ENCODE results near the gene CSF1.
A peak's percentile ranks its signal among the peaks of the same experiment; 100 is the strongest.

CSF1 gene

GRCh38 chr1:109901524-109902145, 9.0 kb upstream of the CSF1 start:
- DNase-seq (ENCODE audit: low read depth), result no peak

DNA sequence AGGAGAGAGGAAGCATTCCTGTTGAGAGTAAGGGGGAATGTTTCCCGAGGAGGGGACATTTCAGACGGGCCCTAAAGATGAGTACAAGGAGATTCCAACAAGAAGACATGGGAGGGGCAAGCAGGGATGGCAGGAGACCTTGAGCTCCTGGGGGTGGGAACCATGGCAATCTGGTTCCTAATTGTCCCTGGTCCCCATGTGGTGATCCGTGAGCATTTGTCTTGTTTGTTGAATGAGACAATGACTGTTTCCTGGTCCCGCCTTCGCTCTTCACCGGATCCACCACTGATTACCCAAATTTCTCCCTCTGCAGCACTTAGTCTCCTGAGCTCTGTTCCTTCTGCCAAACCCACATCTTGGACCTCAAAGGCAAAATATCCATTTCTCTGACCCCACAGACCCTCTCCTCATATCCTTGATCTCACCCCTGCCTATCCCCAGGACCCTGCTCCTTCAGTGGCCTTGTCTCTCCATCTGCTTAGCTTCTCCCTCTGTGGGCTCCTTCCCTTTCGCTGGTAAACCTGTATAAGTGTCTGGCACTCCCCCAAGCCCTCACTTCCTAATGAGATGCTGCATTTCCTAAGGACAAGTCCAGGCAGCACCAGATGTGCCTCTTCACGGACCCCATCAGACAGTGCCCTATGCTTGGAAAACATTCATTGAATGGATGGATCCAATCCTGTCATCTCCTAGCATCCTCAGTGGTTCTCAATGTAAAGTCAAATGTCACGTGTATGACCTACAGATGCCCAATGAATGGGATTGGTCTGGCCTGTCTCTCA, 8.3 kb upstream of the CSF1 start:
- no peak for DNase-seq (ENCODE audit: low read depth)

- no peak for DNase-seq (ENCODE audit: low read depth)
Observed at GRCh38 chr1:109903376-109903930, 7.2 kb upstream of the CSF1 start.

DNA sequence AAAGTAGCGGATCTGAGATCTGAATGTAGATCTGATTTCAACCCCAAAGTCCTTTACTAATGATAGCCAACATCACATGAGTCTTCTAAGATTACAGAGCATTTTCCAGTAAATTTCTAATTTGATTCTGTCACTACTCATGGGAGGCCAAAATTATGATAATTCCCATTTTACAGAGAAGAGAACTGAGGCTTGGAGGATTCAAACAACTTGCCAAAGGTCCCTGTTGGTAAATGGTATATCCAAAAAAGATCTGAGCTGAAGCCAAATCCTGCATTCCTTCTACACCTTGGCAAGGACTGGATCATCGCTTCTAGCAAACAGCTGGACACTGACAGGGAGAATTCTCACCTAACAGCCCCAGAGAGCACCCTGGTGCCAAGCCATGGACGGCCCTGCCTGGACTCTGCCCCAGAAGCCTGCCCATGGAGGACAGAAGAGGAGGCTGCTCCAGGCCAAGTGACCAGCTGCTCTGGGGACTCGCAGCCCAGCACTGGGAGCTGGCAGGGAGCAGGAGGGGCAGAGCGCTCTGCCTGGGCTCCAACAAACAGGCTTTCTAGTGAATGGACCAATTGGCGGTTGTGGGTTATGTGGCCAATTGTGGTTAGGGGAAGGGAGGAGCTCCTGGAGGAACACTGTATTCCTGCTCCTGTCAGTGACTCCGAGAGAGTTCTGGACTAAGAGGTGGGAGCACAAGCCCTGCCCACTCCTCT, 6.4 kb upstream of the CSF1 start:
- peak; percentile 26 for DNase-seq (ENCODE audit: low read depth)

DNA sequence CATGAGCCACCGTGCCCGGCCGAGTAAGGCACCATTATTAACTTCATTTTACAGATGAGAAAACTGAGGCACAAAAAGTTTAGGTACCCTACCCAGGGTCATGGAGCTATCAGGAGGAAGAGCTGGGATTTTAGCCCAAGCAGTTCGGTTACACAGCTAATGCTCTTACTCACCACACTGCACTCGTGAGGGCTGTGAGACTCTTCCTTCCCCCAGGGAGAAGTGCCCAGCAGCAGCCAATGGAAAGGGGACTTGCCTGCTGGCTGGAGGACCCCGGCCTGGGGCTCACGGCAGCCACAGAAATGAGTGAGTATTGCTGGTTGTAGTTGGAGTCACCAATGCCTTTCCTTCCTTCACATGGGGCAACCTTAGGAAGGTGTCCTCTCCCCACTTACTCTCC, 5.2 kb upstream of the CSF1 start:
- no peak for DNase-seq (ENCODE audit: low read depth)

DNA sequence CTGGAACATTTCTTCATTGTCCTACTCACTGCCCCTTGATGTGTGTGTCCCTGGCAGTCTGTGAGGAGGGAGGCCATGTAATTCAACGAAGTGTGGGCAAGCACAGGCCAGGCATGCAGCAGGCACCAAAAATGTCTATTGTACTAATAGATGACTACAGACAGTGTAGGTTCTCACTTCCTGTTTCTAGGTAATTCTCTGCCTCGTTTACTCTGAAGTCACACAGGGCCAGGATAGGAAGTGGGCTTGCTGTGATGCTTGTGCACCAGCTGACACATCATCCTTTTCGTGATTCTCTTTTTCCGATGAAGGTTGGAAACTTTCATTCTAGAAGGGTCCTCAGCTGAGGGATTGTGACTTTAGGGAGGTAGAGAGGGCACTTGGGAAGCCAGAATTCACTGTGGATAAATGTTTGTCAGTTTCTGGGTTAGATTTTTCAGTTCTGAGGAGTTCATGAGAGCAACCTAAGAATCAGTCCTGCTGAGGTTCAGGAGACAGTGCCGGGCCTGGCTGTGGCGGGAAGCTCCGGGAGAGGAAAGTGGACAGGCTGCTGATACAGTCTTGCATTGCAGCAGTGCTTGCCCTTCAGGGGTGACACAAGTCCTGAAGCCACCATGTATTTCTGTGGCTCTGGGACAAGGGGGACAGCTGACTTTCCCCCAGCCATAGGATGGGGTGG, 4.3 kb upstream of the CSF1 start:
- no peak for DNase-seq (ENCODE audit: low read depth)

DNA sequence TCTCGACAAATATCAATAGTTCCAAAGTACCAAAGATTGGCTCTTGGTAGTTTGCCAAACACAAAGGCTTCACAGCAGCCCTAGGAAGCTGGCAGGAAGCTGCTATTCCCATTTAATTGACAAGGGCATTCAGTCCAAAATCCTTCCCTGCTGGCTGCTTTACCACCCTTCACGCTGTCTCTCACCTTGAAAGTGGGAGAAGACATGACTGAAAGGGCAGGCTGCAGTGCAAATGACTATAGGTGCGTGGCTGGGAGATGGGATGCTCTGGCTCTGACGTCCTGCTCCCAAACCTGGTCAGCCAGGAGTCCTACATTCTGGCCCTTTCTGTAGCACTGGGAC, 3.8 kb upstream of the CSF1 start:
- no peak for DNase-seq (ENCODE audit: low read depth)

GRCh38 chr1:109907190-109907774, 3.4 kb upstream of the CSF1 start:
- no peak for DNase-seq (ENCODE audit: low read depth)

DNA sequence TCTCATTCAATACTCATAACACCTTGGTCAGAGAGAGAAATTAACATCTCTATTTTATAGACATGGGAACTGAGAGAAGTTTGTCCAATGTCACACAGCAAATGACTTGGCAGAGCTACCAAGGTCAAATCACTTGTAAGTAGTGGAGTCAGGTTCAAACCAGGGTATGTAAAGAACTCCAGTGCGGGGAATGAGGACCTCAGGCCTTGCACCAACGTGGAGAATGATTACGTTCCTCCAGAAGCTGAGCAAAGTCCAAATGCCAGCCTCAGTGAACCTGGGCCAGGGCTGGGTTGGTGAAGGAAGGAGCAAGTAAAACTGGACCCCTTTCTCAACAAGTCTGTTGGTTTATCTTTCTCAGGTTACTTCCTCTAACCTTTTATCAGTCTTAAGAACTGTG, 1.8 kb upstream of the CSF1 start:
- DNase-seq (ENCODE audit: low read depth), result no peak

DNA sequence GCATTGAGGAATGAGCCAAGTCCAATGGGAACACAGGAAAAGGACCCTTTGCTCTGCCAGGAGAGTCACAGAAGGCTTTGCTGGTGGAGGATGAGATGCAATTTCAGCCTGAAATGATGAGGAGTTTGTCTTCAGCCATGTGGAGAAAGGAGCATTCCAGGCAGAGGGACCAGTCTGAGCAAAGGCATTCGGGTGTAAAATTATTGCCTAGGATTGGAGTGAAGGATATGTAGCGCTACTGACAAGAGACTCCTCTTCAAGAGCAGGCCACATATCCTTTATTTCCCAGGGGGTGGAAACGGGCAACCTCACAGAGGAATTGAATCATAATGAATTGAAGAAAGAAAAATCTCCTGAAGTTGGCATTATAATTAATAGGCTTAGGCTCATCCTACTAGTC, 1.1 kb upstream of the CSF1 start:
- no peak for DNase-seq (ENCODE audit: low read depth)

GRCh38 chr1:109910963-109911798, 532 bp downstream of the CSF1 start:
- no peak for DNase-seq (ENCODE audit: low read depth)

DNA sequence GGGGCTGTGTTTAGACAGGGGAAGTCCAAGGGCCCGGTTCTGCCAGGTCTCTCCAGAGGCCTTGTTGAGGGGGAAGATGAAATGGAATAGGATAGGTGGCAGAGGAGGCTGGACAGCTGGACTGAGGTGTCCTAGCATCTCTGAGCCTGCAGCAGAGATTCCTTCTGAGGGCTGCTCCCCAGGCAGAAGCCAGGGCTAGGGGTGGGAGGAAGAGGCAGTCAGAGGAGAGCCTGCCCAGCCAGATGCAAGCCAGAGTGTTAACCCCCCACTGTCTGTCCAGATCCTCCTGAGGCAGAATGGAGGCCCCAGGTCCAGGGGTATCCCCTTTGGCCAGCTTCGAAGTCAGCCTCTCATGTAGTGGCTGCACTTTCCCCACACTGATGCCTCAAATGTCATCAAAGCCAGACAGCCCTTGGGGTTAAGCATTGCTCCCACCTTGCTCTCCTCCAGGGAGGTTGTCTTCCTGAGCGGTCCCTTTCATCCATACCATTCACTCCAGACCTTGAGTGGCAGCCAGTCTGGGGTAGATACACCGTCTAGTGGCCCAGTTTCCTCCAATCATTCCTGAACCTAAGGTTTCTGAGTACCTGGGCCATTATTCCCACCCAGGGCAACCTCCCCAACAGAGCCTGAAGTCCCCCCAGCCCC, 1.7 kb downstream of the CSF1 start:
- DNase-seq (ENCODE audit: low read depth), result peak; percentile 37

- peak; percentile 67 for DNase-seq (ENCODE audit: low read depth)
Observed at GRCh38 chr1:109912873-109913272, 2.2 kb downstream of the CSF1 start.

DNA sequence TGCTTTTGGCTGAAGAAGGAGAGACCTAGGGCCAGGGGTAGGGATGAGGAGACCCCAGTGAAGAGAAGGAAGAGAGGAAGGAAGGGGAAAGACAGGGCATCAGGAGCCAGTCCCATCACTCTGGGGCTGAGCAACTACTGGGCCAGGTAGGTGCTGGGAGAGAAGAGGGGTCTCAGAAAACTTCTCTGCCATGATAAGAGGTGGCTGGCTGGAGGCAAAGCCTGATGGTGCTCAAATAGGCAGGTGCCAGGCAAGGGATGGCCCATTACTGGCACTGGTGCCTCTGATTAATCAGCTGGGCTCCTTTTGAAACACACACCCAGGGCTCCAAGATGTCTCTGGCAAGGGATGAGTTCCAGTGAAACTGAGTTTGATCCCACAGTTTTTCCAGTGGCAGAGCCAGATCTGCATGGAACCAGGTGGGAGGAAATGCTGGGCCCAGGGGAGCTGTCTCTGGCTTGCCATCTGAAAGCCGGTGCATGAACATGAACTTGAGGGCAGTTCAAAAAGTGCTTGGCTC, 2.8 kb downstream of the CSF1 start:
- DNase-seq (ENCODE audit: low read depth), result no peak

- peak; percentile 79 for DNase-seq (ENCODE audit: low read depth)
Observed at GRCh38 chr1:109914587-109915240, 4.1 kb downstream of the CSF1 start.

GRCh38 chr1:109917051-109917767, 6.6 kb downstream of the CSF1 start:
- no peak for DNase-seq (ENCODE audit: low read depth)

GRCh38 chr1:109917768-109918606, 7.3 kb downstream of the CSF1 start:
- DNase-seq (ENCODE audit: low read depth), result peak; percentile 27

GRCh38 chr1:109918671-109919070, 8.0 kb downstream of the CSF1 start:
- DNase-seq (ENCODE audit: low read depth), result no peak

All from EH (cell line).